ENCODE results near the gene AAMDC.
"Not testable (repeated sequence)": the region's sequence is repeated elsewhere in the genome, so short reads cannot be mapped to it uniquely, and the experiment has no call there.

AAMDC gene

DNA sequence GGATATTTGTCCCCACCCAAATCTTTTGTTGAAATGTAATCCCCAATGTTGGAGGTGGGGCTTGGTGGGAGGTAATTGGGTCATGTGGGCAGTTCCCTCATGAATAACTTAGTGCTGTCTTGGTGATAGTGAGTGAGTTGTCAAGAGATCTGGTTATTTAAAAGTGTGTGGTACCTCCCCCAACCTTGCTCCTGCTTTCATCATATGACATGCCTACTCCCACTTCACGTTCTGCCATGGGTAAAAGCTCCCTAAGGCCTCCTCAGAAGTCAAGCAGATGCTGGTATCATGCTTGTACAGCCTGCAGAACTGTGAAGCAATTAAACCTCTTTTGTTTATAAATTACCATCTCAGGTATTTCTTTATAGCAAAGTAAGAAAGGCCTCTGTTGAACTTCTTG lies 30.6 kb downstream of the AAMDC start:
- no peak overlapping the region for H3K27ac ChIP-seq
- no peak overlapping the region for H3K4me2 ChIP-seq (ENCODE audit: low read length)
- H3K79me2 ChIP-seq = no peaks in the 10 kb centered on the region
- no peak overlapping the region for H3K4me3 ChIP-seq (ENCODE audit: low read depth, low read length)
- TF ChIP-seq, protein P1, sequence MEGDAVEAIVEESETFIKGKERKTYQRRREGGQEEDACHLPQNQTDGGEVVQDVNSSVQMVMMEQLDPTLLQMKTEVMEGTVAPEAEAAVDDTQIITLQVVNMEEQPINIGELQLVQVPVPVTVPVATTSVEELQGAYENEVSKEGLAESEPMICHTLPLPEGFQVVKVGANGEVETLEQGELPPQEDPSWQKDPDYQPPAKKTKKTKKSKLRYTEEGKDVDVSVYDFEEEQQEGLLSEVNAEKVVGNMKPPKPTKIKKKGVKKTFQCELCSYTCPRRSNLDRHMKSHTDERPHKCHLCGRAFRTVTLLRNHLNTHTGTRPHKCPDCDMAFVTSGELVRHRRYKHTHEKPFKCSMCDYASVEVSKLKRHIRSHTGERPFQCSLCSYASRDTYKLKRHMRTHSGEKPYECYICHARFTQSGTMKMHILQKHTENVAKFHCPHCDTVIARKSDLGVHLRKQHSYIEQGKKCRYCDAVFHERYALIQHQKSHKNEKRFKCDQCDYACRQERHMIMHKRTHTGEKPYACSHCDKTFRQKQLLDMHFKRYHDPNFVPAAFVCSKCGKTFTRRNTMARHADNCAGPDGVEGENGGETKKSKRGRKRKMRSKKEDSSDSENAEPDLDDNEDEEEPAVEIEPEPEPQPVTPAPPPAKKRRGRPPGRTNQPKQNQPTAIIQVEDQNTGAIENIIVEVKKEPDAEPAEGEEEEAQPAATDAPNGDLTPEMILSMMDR (IDR thresholded peaks at IDR 0.05) = no peak
- H3K36me3 ChIP-seq (ENCODE audit: control insufficient read depth, insufficient read depth, low read length) = no peaks in the 10 kb centered on the region
- no peak overlapping the region for H3K9ac ChIP-seq
- no peak overlapping the region for H2AFZ ChIP-seq
- no peaks in the 10 kb centered on the region for H3K4me1 ChIP-seq
- H3K27me3 ChIP-seq (ENCODE audit: control insufficient read depth, insufficient read depth, low read length) = no peaks in the 10 kb centered on the region
- no peaks in the 10 kb centered on the region for H3K9me3 ChIP-seq (ENCODE audit: control insufficient read depth, low read length)

DNA sequence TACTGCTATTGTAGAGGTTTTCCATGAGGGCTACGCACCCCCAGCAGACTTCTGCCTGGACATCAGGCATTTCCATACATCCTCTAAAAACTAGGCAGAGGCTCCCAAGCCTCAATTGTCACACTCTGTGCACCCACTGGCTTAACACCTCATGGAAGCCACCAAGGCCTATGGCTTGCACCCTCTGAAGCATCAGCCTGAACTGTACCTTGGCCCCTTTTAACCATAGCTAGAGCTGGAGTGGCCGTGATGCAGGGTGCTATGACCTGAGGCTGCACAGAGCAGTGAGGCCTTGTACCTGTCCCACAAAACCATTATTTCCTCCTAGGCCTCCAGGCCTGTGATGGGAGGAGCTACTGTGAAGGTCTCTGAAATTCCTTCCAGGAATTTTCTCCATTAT lies 33.9 kb downstream of the AAMDC start:
- Histone ChIP-seq H3K4me3 (ENCODE audit: low read depth, low read length) (no peak overlapping the region), H2AFZ (no peak overlapping the region), H3K9me3 (ENCODE audit: control insufficient read depth, low read length) (no peaks in the 10 kb centered on the region), H3K27ac (no peak overlapping the region), H3K27me3 (ENCODE audit: control insufficient read depth, insufficient read depth, low read length) (no peaks in the 10 kb centered on the region), H3K4me1 (no peaks in the 10 kb centered on the region), H3K36me3 (ENCODE audit: control insufficient read depth, insufficient read depth, low read length) (no peaks in the 10 kb centered on the region), H3K9ac (no peak overlapping the region), H3K4me2 (ENCODE audit: low read length) (no peak overlapping the region), H3K79me2 (no peaks in the 10 kb centered on the region)
- TF ChIP-seq, protein P1 (IDR thresholded peaks at IDR 0.05) = no peak

DNA sequence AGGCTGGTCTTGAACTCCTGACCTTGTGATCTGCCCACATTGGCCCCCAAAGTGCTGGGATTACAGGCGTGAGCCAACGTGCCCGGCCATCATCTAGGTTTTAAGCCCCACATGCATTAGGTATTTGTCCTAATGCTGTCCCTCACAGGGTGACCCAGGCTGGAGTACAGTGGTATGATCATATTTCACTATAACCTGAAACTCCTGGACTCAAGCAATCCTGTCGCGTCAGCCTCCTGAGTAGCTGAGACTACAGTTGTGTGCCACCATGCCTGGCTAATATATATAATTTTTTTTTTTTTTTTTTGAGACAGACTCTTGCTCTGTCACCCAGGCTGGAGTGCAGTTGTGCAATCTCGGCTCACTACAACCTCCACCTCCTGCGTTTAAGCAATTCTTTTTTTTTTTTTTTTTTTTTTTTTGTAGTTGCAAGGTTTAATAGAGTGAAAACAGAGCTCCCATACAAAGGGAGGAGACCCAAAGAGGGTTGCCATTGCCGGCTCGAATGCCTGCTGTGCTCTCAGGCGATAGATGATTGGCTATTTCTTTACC lies 37.0 kb downstream of the AAMDC start:
- H3K4me1 ChIP-seq; H3K9me3 ChIP-seq (ENCODE audit: control insufficient read depth, low read length); H3K4me3 ChIP-seq (ENCODE audit: low read depth, low read length); H3K27me3 ChIP-seq (ENCODE audit: control insufficient read depth, insufficient read depth, low read length); H2AFZ ChIP-seq; H3K9ac ChIP-seq; H3K79me2 ChIP-seq; H3K36me3 ChIP-seq (ENCODE audit: control insufficient read depth, insufficient read depth, low read length); H3K4me2 ChIP-seq (ENCODE audit: low read length); H3K27ac ChIP-seq: not testable (repeated sequence)

DNA sequence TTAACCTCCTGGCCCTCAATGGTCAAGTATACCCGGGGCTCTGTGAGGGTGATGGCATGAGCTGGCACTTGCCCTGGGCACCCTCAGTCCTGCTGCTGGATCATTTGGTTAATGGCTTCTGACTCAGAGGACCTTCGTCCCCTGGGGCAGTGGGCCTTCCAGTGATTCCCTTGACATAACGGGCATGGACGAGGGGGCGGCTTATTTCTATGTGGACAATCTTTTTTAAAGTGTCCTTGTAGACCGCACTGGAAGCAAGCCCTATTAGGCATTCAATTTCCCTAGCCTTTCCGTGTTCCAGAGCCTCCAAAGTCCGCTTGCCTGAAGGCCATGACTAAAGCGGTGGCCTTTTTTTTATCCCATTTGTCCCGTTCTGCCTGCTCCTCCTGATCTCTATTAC lies 40.5 kb downstream of the AAMDC start:
- not testable (repeated sequence) for H3K4me2 ChIP-seq (ENCODE audit: low read length); H3K27ac ChIP-seq; H3K4me3 ChIP-seq (ENCODE audit: low read depth, low read length); H3K27me3 ChIP-seq (ENCODE audit: control insufficient read depth, insufficient read depth, low read length); H3K4me1 ChIP-seq; H3K36me3 ChIP-seq (ENCODE audit: control insufficient read depth, insufficient read depth, low read length); H2AFZ ChIP-seq; H3K9ac ChIP-seq; H3K9me3 ChIP-seq (ENCODE audit: control insufficient read depth, low read length); H3K79me2 ChIP-seq

DNA sequence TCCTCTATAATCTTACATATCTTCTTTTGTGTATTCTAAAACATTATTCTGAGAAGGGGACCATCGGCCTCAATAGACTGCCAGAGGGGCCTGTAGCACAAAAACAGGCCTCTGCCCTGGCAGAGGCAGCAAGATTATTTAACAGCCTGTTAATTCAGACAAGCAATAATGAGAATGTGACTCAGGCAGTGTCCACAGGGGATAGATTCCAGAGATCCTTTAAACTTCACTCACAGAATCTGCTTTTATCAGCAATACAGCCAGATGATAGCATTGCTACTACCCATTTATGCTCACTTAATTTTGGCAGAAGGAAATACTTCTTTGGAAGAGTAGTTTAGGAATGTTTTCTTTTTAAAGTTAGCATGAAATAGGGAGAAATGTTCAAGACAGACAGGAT lies 44.9 kb downstream of the AAMDC start:
- Histone ChIP-seq H3K79me2 (no peaks in the 10 kb centered on the region), H3K4me3 (ENCODE audit: low read depth, low read length) (no peak overlapping the region), H3K27me3 (ENCODE audit: control insufficient read depth, insufficient read depth, low read length) (no peaks in the 10 kb centered on the region), H2AFZ (no peak overlapping the region), H3K27ac (no peak overlapping the region), H3K9ac (no peak overlapping the region), H3K4me1 (no peaks in the 10 kb centered on the region), H3K4me2 (ENCODE audit: low read length) (no peak overlapping the region), H3K9me3 (ENCODE audit: control insufficient read depth, low read length) (no peaks in the 10 kb centered on the region), H3K36me3 (ENCODE audit: control insufficient read depth, insufficient read depth, low read length) (no peaks in the 10 kb centered on the region)
- TF ChIP-seq, protein P1 (IDR thresholded peaks at IDR 0.05) = no peak

DNA sequence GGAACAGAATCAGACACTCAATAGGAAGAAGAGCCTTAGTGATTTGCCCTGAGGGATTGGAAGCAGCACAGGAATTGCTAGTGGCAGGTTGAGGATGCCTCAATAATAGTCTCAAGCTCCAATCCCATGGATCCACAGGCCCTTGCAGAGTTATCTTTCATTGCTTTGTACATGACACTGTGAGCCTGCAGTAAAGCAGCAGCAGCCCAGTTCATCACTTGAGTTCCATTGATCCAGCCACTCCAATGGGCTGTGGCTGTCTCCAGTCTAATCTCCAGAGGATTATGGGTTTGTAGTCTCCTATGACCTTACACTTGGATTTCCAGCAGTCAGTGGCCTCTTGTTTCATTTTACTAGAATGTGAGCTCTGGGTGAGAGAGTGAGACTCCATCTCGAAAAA lies 45.4 kb downstream of the AAMDC start:
- H3K9ac ChIP-seq = no peak overlapping the region
- no peak overlapping the region for H3K4me2 ChIP-seq (ENCODE audit: low read length)
- H3K36me3 ChIP-seq (ENCODE audit: control insufficient read depth, insufficient read depth, low read length) = no peaks in the 10 kb centered on the region
- H2AFZ ChIP-seq = no peak overlapping the region
- no peak overlapping the region for H3K4me3 ChIP-seq (ENCODE audit: low read depth, low read length)
- TF ChIP-seq, protein P1 (IDR thresholded peaks at IDR 0.05) = no peak
- no peaks in the 10 kb centered on the region for H3K79me2 ChIP-seq
- H3K9me3 ChIP-seq (ENCODE audit: control insufficient read depth, low read length) = no peaks in the 10 kb centered on the region
- no peaks in the 10 kb centered on the region for H3K27me3 ChIP-seq (ENCODE audit: control insufficient read depth, insufficient read depth, low read length)
- H3K27ac ChIP-seq = no peak overlapping the region
- no peaks in the 10 kb centered on the region for H3K4me1 ChIP-seq

All from parathyroid adenoma (tissue), 2 donors.